AG04450 (cell line): Measurements from ENCODE around the gene EPB41L2. TPM values are rescaled to one million over a fixed set of nuclear protein-coding genes. Genes with fewer than 3 reads are reported as not detected.
A peak's percentile ranks its signal among the peaks of the same experiment; 100 is the strongest.

ENCODE experiments used
- CTCF ChIA-PET: fragments of 300-600, 350-600 bp; formaldehyde crosslinking; extraction: SDS; loops from one replicate; lab custom pipeline; 2022; ENCODE audit warnings: antibody characterized with exemption, inconsistent platforms; lab: Charles Lee
- POLR2A ChIA-PET: fragments of 350-600 bp; formaldehyde crosslinking; extraction: SDS; loops from one replicate; lab custom pipeline; 2021; ENCODE audit warnings: antibody characterized with exemption, inconsistent platforms; lab: Yijun Ruan, JAX
- DNase-seq: peaks from one replicate; pipeline ENCODE4 v3.0.0-alpha.2; 2011; ENCODE audit warnings: low read depth, low spot score
- H3K27ac ChIP-seq: one replicate; pipeline ENCODE4 v1.5.1; 2012; ENCODE audit warnings: low read depth, low read length, control low read depth
- H3K27me3 ChIP-seq: one replicate; pipeline ENCODE4 v1.6.0; 2012; ENCODE audit warnings: low read length; ENCODE audit not compliant: control insufficient read depth, insufficient read depth
- H3K4me3 ChIP-seq: 2 replicates; pipeline ENCODE4 v1.5.1; 2011; ENCODE audit warnings: mild to moderate bottlenecking, low read depth, low read length, control low read depth
- H3K9me3 ChIP-seq: 2 replicates; pipeline ENCODE4 v1.5.1; 2012; ENCODE audit warnings: low read length; ENCODE audit not compliant: control insufficient read depth, insufficient read depth
- polyA plus RNA-seq: library from polyadenylated mRNA; depleted of rRNA; stranded (reverse); fragments of >200 nt; gene quantifications from 2 replicates; pipeline ENCODE4 v1.2.3, GENCODE V29; 2011
- TF ChIP-seq, protein P1 (sequence below): IDR thresholded peaks from 2 replicates; pipeline ENCODE4 v1.5.1; 2011; ENCODE audit warnings: low read depth, low read length, control low read depth, inconsistent platforms

EPB41L2 gene
- polyA plus RNA-seq, 1 experiment, result 165 TPM

DNA sequence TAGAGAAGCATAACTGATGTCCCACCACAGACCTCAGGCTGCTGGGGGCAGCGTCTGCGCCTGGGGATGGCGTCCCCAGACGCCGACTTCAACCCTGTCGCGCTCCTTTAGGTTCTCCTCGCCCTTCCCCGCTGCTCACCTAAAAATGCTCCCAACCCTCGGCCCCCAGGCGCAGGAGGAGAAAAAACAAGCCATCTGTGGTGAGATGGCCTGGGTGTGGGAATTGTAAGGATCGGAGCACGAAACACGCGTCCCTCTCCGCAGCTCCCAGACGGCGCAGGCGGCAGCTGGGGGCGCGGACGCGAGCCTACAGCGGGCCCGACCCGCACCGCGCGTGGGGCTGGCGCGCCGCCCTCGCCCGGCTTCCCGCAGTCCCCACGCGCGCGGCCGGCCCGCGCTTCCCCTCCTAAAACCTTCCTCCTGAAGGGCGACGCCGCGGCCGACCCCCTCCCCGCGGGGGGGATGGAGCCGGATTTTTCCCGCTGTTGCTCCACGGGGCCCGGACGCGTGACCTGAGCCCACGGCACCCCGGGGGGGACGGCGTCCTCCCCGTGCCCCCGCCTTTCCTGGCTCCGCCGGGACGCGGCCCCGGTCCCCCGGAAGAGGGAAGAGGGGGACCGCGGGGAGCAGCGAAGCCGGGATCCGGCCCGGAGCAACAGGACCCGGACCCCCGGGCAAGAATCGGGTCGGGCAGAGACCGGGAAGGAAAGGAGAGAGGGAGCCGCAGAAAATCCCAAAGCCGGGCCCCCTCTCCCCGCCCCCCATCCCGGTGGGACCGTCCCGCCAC lies 611 bp downstream of the EPB41L2 start:
- peak overlapping the region; percentile 89 for H3K4me3 ChIP-seq
- DNase-seq, result no peak
- ChIA-PET POLR2A (interaction anchor here (0.6 to 1.2 kb wide), 3 partner anchors 17 to 172 kb away, joined by 3 to 4 read pairs (median 4); no protein-coding TSS in a partner anchor), CTCF (interaction anchor here (0.7 kb wide), 2 partner anchors 85 to 98 kb away, joined by 3 to 7 read pairs; no protein-coding TSS in a partner anchor)
- TF ChIP-seq, protein P1, sequence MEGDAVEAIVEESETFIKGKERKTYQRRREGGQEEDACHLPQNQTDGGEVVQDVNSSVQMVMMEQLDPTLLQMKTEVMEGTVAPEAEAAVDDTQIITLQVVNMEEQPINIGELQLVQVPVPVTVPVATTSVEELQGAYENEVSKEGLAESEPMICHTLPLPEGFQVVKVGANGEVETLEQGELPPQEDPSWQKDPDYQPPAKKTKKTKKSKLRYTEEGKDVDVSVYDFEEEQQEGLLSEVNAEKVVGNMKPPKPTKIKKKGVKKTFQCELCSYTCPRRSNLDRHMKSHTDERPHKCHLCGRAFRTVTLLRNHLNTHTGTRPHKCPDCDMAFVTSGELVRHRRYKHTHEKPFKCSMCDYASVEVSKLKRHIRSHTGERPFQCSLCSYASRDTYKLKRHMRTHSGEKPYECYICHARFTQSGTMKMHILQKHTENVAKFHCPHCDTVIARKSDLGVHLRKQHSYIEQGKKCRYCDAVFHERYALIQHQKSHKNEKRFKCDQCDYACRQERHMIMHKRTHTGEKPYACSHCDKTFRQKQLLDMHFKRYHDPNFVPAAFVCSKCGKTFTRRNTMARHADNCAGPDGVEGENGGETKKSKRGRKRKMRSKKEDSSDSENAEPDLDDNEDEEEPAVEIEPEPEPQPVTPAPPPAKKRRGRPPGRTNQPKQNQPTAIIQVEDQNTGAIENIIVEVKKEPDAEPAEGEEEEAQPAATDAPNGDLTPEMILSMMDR, result no peak
- peak overlapping the region; percentile 67 for H3K27ac ChIP-seq
- H3K27me3 ChIP-seq, result no peaks in the 10 kb centered on the region
- H3K9me3 ChIP-seq, result no peaks in the 10 kb centered on the region; the same call in 1 of the 2 replicates

DNA sequence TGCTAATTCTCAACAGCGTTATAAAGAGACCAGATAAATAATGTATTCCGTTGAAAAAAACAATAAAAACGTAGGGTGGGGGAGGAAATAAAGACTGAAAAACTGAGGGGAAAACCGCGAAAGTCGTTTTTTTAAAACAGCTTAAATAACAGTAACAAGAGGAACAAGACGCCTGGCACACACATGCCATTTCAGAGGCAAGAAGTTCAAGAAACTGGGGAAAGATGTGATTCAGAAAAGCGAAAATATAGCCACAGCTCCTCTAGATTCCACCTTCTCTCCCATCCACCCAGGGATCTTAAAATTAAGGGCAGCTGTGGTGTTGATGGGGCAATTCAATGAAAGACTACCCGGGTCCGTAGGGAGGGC lies 1.3 kb downstream of the EPB41L2 start:
- Histone ChIP-seq H3K27ac (peak overlapping the region; percentile 25), H3K27me3 (no peaks in the 10 kb centered on the region), H3K9me3 (no peaks in the 10 kb centered on the region; the same call in none of the 2 replicates), H3K4me3 (peak overlapping the region; percentile 89)
- CTCF ChIA-PET, result no interaction called here
- DNase-seq, result no peak
- TF ChIP-seq, protein P1, result no peak
- POLR2A ChIA-PET, result interaction anchor here (0.6 to 0.8 kb wide), 3 partner anchors 16 to 122 kb away, joined by 3 to 5 read pairs (median 4); no protein-coding TSS in a partner anchor

DNA sequence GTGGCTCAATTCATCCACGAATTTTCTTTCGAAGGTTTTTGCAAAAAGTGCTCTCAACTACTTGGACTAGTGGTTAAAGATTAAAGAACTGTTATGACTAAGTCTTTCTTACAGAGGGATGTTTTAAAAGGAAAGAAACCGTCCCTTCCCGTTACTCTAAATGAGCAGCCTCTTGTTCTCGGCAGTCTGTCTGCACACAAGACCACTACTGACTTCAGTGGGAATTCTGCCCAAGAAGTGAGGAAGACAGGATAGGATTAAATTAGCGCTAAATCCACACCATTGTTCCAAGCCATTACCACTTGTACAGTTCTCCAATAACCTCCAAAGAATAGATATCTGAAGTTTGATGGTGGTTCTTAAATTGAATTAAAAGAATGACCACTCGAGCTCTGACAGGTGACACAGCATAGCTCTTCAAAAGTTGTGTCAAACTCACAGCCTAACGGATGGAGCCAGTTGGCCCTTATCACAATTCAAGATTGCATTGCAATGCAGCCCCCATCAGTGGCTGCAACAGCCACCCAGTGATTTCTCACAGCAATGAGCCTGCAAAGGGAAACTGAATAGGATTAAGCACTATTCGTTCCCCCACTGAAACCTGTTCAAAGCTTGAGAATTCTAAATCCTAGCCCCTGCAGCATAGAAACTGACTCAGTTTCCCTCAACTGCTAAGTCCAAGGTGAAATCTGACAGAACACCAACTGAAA lies 1.8 kb downstream of the EPB41L2 start:
- Histone ChIP-seq H3K4me3 (peak overlapping the region; percentile 89), H3K27me3 (no peaks in the 10 kb centered on the region), H3K9me3 (no peaks in the 10 kb centered on the region; the same call in none of the 2 replicates), H3K27ac (no peak overlapping the region)
- ChIA-PET POLR2A (interaction anchor here (0.6 to 0.9 kb wide), 3 partner anchors 37 to 121 kb away, joined by 3 to 5 read pairs (median 4); no protein-coding TSS in a partner anchor), CTCF (interaction anchor here (1.1 kb wide), 1 partner anchor 176 kb away, joined by 4 read pairs; no protein-coding TSS in a partner anchor)
- no peak for DNase-seq
- TF ChIP-seq, protein P1, result no peak

DNA sequence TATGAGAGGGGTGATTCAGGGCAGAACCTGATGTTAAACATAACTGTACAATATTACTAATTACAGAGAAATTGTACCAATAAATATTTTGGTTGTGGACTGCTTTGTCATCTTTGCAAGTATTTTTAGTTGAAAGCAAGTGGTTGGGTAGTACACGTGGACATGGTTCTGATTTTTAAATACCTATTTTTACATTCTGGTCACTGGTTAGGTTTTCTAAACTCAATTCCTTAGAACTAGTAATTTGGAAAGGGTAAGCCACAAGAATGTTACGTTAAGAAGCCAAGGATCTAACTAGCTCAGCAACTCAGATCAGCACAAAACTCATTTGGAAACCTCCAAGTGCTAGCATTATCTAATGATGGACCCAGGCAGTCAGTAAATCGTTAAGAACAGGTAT lies 2.7 kb downstream of the EPB41L2 start:
- ChIA-PET CTCF (interaction anchor here (0.6 to 1.1 kb wide), 2 partner anchors 168 to 175 kb away, joined by 4 read pairs; no protein-coding TSS in a partner anchor), POLR2A (interaction anchor here (0.9 kb wide), 1 partner anchor 36 kb away, joined by 3 read pairs; no protein-coding TSS in a partner anchor)
- H3K9me3 ChIP-seq, result no peaks in the 10 kb centered on the region; the same call in none of the 2 replicates
- no peaks in the 10 kb centered on the region for H3K27me3 ChIP-seq
- no peak for DNase-seq
- H3K27ac ChIP-seq, result no peak overlapping the region
- TF ChIP-seq, protein P1, result no peak
- peak overlapping the region; percentile 89 for H3K4me3 ChIP-seq
